ENCODE measurements around the gene COL26A1. TPM values are rescaled to one million over a fixed set of nuclear protein-coding genes. Genes with fewer than 3 reads are reported as not detected.

COL26A1 gene
- total and polyA plus RNA-seq, 2 of the 4 experiments (the other 2 are of a cell fraction), result not detected

GRCh38 chr7:101542527-101543241 is 180.0 kb downstream of the COL26A1 start:
- no peak overlapping the region for H2BK20ac ChIP-seq (ENCODE audit: low read depth, low read length)
- H4K8ac ChIP-seq (ENCODE audit: low read depth in 2 of 2, low read length in 2 of 2), result no peak overlapping the region
- H2AFZ ChIP-seq (replicated peaks; ENCODE audit: low read length, poor library complexity), result peak overlapping the region; percentile 27
- DNase-seq (peak; percentile 29), ATAC-seq (ENCODE audit: low read depth) (peak; percentile 46; the same call in 1 of the 2 replicates)
- no peak overlapping the region for H3K23ac ChIP-seq (ENCODE audit: low read depth, low read length)
- no peak overlapping the region for H3K4me3 ChIP-seq (ENCODE audit: insufficient read depth, low read depth, low read length)
- H3K9me3 ChIP-seq (ENCODE audit: control insufficient read depth, insufficient read depth, low read length), result no peaks in the 10 kb centered on the region
- no peak overlapping the region for H2BK120ac ChIP-seq (ENCODE audit: low read depth, low read length)
- ChIA-PET CTCF (interaction anchor here (0.6 to 2.3 kb wide), 6 partner anchors 10 to 731 kb away, joined by 3 to 11 read pairs (median 3); no protein-coding TSS in a partner anchor), POLR2A (ENCODE audit: unreplicated experiment) (no interaction called here)
- no peak overlapping the region for H4K5ac ChIP-seq (ENCODE audit: low read depth, low read length)
- no peak overlapping the region for H3K18ac ChIP-seq (ENCODE audit: low read depth, low read length)
- H2AK5ac ChIP-seq (ENCODE audit: low read depth, low read length), result no peak overlapping the region
- H3K9me1 ChIP-seq (ENCODE audit: insufficient read depth, low read length), result no peaks in the 10 kb centered on the region
- 83% methylated on average over 1 of the region's 16 CpGs; no CpG with 5 or more reads in 1 of the 2 experiments for WGBS, 2 experiments (ENCODE audit: extremely low coverage in 2 of 2, insufficient read length in 1 of 2)
- no peak overlapping the region for H3K14ac ChIP-seq (replicated peaks; ENCODE audit: low read depth, low read length)
- H3K4ac ChIP-seq (ENCODE audit: low read depth, low read length), result no peak overlapping the region
- no peaks in the 10 kb centered on the region; the same call in 1 of the 2 replicates for H3K27me3 ChIP-seq (ENCODE audit: control insufficient read depth, insufficient read depth, low read length)
- no peak overlapping the region for H2AK9ac ChIP-seq (replicated peaks; ENCODE audit: low read depth, low read length, poor library complexity)
- TF ChIP-seq FOS (IDR thresholded peaks at IDR 0.05; ENCODE audit: low read depth, low read length) (no peak), CTCF (conservative IDR thresholded peaks at IDR 0.05; ENCODE audit: low read depth, low read length) (peak; percentile 80), MAFK (IDR thresholded peaks at IDR 0.05; ENCODE audit: low read depth, low read length) (no peak), CEBPB (IDR thresholded peaks at IDR 0.05; ENCODE audit: low read depth, low read length) (no peak), SMC3 (IDR thresholded peaks at IDR 0.05; ENCODE audit: low read depth, low read length) (peak; percentile 80), NFE2L2 (IDR thresholded peaks at IDR 0.05; ENCODE audit: low read depth, low read length) (no peak), RFX5 (IDR thresholded peaks at IDR 0.05; ENCODE audit: low read depth, low read length) (no peak), POLR2A (IDR thresholded peaks at IDR 0.05; ENCODE audit: low read depth, low read length) (no peak), RAD21 (IDR thresholded peaks at IDR 0.05; ENCODE audit: low read length) (peak; percentile 86), ELK1 (IDR thresholded peaks at IDR 0.05; ENCODE audit: borderline replicate concordance, low read depth, low read length) (no peak)
- in situ Hi-C loops (cut with MboI; ENCODE audit: low sequenced_read_pairs), result loop anchor here (5.0 kb wide), 1 partner anchor 730 kb away; no protein-coding TSS in a partner anchor
- intact Hi-C loops (cut with micrococcal nuclease), result loop anchor here (1.0 to 10.0 kb wide), 3 partner anchors 272 to 730 kb away; partner anchors contain the start of gene CUX1
- peaks cover 2% of the 10 kb centered on the region; the same call in 1 of the 2 replicates for H3K4me1 ChIP-seq (ENCODE audit: control insufficient read depth, insufficient read depth, low read length)
- no peaks in the 10 kb centered on the region for H4K20me1 ChIP-seq (ENCODE audit: insufficient read depth, low read length)
- H2BK5ac ChIP-seq (ENCODE audit: low read depth, low read length, poor library complexity, severe bottlenecking), result no peak overlapping the region
- H2BK15ac ChIP-seq (ENCODE audit: low read depth, low read length), result no peak overlapping the region
- H3K9ac ChIP-seq (ENCODE audit: low read depth, low read length), result no peak overlapping the region
- no peak overlapping the region for H3K27ac ChIP-seq (ENCODE audit: insufficient read depth, low read length)
- H4K91ac ChIP-seq (ENCODE audit: insufficient read depth, low read depth, low read length), result no peak overlapping the region
- no peaks in the 10 kb centered on the region for H3K79me1 ChIP-seq (ENCODE audit: low read depth in 1 of 2, low read length in 2 of 2)
- H3K4me2 ChIP-seq (ENCODE audit: low read depth, low read length), result no peak overlapping the region
- H3K56ac ChIP-seq (ENCODE audit: extremely low read depth, insufficient read depth, low read length), result no peak overlapping the region
- no peaks in the 10 kb centered on the region for H3K36me3 ChIP-seq (ENCODE audit: control insufficient read depth, insufficient read depth, low read length)
- BruUV-seq (replicated peaks), result no TSS peak
- dilution Hi-C loops (cut with HindIII; ENCODE audit: low sequenced_read_pairs, unreplicated experiment), result no loop called here
